GM23338 (cell line): ENCODE results near the gene MAP2K6.

Experiments
- CREB1 ChIP-seq: fragments of 250-450 bp; sonication (Bioruptor Pico); IDR thresholded peaks from 2 replicates; pipeline ENCODE4 v1.5.0; 2020; ENCODE audit warnings: low read depth, mild to moderate bottlenecking, moderate library complexity
- EZH2 ChIP-seq: fragments of 200-600 bp; sonication (generic); IDR thresholded peaks from one replicate; pipeline ENCODE4 v1.8.0; 2017; ENCODE audit warnings: antibody characterized with exemption, mild to moderate bottlenecking, low read depth; ENCODE audit not compliant: unreplicated experiment
- EZH2phosphoT487 ChIP-seq: fragments of 200-600 bp; sonication (generic); IDR thresholded peaks from one replicate; pipeline ENCODE4 v1.8.1; 2018; ENCODE audit warnings: antibody characterized with exemption; ENCODE audit not compliant: unreplicated experiment
- TF ChIP-seq, protein P1 (sequence below), 2 experiments: fragments of 200-600 bp in 1 of 2; sonication (generic) in 1 of 2; conservative IDR thresholded peaks; 2 replicates each; pipeline versions ENCODE4 v1.5.1 to v1.6.1; 2016 to 2017; ENCODE audit warnings: antibody characterized with exemption in 2 of 2, low read depth in 2 of 2, mild to moderate bottlenecking in 2 of 2, moderate library complexity in 1 of 2
- TF ChIP-seq, protein P2 (sequence below): IDR thresholded peaks from one replicate; pipeline ENCODE4 v1.6.1; 2018; ENCODE audit warnings: antibody characterized with exemption; ENCODE audit not compliant: unreplicated experiment

DNA sequence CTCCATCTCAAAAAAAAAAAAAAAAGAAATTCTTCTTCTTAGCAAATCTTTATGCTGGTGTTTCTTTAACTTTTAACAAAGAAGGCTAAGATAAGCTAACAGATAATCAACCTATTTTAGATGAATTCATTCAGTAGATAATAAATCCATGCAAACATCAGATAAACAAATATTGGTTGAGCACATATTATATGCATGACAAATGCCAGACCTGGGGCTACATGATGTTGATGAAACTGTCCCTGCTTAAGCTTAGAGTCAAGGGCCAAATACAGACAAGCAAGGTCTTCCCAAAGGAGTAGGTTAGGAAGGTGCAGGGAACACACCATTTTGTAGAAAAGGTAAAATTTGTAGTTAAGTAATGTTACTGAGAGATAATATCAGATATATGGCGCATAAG, 6.7 kb upstream of the MAP2K6 start:
- TF ChIP-seq, protein P1, sequence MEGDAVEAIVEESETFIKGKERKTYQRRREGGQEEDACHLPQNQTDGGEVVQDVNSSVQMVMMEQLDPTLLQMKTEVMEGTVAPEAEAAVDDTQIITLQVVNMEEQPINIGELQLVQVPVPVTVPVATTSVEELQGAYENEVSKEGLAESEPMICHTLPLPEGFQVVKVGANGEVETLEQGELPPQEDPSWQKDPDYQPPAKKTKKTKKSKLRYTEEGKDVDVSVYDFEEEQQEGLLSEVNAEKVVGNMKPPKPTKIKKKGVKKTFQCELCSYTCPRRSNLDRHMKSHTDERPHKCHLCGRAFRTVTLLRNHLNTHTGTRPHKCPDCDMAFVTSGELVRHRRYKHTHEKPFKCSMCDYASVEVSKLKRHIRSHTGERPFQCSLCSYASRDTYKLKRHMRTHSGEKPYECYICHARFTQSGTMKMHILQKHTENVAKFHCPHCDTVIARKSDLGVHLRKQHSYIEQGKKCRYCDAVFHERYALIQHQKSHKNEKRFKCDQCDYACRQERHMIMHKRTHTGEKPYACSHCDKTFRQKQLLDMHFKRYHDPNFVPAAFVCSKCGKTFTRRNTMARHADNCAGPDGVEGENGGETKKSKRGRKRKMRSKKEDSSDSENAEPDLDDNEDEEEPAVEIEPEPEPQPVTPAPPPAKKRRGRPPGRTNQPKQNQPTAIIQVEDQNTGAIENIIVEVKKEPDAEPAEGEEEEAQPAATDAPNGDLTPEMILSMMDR (conservative IDR thresholded peaks at IDR 0.05; ENCODE audit: low read depth in 2 of 2), result no peak
- TF ChIP-seq EZH2 (no peak), EZH2phosphoT487 (no peak), CREB1 (CRISPR knock-in tag) (no peak)
- TF ChIP-seq, protein P2, sequence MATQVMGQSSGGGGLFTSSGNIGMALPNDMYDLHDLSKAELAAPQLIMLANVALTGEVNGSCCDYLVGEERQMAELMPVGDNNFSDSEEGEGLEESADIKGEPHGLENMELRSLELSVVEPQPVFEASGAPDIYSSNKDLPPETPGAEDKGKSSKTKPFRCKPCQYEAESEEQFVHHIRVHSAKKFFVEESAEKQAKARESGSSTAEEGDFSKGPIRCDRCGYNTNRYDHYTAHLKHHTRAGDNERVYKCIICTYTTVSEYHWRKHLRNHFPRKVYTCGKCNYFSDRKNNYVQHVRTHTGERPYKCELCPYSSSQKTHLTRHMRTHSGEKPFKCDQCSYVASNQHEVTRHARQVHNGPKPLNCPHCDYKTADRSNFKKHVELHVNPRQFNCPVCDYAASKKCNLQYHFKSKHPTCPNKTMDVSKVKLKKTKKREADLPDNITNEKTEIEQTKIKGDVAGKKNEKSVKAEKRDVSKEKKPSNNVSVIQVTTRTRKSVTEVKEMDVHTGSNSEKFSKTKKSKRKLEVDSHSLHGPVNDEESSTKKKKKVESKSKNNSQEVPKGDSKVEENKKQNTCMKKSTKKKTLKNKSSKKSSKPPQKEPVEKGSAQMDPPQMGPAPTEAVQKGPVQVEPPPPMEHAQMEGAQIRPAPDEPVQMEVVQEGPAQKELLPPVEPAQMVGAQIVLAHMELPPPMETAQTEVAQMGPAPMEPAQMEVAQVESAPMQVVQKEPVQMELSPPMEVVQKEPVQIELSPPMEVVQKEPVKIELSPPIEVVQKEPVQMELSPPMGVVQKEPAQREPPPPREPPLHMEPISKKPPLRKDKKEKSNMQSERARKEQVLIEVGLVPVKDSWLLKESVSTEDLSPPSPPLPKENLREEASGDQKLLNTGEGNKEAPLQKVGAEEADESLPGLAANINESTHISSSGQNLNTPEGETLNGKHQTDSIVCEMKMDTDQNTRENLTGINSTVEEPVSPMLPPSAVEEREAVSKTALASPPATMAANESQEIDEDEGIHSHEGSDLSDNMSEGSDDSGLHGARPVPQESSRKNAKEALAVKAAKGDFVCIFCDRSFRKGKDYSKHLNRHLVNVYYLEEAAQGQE, result no peak
